Forelimb muscle (tissue), 1 donor: ENCODE data around the gene PDE10A. TPM values are rescaled to one million over a fixed set of nuclear protein-coding genes. Genes with fewer than 3 reads are reported as not detected.

Source experiments
- DNase-seq: peaks from one replicate; pipeline ENCODE4 v3.0.0-alpha.2; 2013; ENCODE audit warnings: low read depth
- polyA plus RNA-seq: library from polyadenylated mRNA; unstranded; fragments of 120-200 nt; gene quantifications from one replicate; pipeline ENCODE4 v1.2.1, GENCODE V29; 2013; ENCODE audit not compliant: insufficient read length

PDE10A gene
- polyA plus RNA-seq, 1 donor = 7.6 TPM

DNA sequence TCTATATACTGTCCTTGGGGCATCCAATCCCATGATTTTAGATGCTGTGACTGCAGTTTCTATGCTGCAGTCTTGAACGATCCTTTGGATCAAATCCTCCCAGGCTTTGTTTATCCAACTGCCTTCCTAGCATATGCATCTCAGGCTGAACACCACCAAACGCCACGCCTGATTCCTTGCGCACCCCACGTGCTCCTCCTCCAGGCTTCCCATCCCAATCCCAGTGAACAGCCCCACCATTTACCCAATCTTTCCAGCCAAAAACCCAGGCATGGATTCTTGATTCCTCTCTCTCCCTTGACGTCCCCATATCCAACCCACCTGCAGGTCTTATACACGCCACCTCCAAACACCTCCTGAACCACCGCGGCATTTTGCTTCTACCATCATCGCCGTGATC is 7.8 kb downstream of the PDE10A start:
- DNase-seq = no peak

DNA sequence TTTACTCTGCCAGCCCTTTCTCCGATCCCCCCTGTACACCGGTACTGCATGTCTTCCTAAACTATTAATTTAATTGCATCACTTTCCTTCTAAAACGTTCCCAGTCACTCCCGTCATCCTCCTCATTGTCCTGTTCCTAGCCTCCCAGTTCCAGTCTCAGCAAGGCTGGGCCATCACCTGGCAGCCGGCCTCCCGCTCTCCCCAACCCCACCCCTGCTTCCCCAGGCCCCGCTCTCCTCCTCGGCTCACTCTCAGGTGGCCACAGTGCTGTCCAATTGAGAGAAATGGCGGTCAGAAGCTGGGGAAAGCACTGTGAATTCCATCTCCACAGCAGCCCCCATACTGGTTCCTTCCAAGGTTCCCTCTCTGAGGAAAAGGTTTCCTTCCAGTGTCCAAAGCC is 8.9 kb downstream of the PDE10A start:
- DNase-seq = no peak

GRCh38 chr6:165653607-165654006 is 9.4 kb downstream of the PDE10A start:
- DNase-seq = no peak

GRCh38 chr6:165653196-165653595 is 9.8 kb downstream of the PDE10A start:
- DNase-seq = no peak

- no peak for DNase-seq
These were observed 10.3 kb downstream of the PDE10A start for GRCh38 chr6:165652766-165653165.

DNA sequence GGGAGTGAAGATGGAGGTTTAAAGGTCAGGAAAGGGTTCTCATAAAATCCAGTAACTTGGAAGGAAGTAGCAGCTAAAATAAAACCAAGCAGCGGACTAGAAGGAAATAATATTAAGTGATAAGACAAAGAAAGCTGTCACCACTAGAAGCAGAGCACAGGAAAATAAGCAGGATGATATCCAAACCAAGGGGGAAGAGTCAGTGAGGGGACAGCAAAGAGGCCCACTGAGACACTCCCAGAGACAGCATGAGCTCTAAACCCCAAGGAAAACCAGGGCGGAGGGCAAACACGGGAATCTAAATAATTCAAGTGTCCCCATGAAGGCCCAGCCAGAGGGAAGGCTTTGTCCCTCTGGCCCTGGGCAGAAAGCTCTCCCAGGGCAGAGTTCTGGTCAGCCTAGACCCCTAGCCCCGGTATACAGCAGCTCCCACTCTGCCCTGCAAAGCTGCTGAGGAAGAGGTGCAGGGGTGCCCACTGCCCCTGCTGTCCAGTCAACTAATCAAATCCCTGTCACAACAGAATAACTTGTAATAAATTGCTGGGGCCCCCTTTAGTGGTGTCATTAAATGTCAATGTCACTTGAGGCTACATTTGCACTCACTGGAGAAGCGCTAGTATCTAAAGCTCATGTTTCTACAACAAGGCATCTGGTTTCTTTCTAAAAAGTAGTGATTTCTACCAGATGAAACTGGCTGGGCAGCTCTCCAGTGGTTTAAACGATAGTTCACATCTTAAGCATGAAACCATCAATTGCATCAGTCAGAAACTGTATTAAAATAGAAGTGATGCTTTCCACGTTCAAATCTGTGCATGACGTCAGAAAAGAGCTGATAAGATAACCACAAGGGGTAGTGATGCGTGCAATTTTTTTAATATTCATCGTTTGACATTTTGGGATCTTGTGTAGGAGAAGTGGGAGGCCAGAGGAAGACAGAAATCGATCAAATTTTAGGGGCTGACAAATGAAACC is 13.6 kb downstream of the PDE10A start:
- no peak for DNase-seq

DNA sequence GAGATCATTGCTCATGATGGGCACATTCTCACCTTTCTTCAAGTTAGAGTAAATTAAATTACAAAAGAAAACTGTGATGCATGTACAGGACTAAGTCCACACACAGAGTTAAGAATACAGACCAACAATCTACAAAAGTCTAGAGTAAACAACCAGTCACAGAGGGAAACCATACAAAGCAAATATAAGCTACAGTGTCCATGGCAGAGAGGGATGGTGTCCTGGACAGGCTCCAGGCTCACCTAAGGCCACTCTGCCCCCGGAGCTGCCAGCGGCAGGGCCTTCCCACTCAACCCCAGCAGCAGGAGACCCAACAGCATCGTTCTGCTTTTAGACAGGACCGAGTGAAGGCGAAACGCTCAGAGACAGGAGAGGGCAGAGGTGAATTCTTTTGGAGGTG is 16.0 kb downstream of the PDE10A start:
- DNase-seq = no peak

- no peak for DNase-seq
These were observed 17.1 kb downstream of the PDE10A start for GRCh38 chr6:165645919-165646318.

- DNase-seq = no peak
These were observed 18.3 kb downstream of the PDE10A start for GRCh38 chr6:165644586-165645266.

DNA sequence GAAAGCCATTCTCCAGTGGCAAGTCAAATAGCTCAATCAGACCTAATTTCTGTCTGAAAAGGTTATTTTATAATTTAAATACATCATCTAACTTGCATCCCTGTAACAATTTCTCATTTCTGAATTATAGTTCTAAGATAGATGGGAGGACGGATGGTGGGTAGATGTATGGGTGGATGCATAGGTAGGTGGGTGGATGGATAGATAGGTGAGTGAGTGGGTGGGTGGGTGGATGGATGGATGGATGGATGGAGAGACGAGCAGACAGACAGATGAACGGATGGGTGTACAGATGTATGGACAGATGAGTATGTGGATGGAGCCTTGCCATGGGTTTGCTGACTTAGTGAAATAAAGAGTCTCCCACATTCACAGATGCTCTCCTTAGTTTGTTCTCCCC is 20.0 kb downstream of the PDE10A start:
- no peak for DNase-seq

- DNase-seq = no peak
These were observed 21.3 kb downstream of the PDE10A start for GRCh38 chr6:165641672-165642156.

- no peak for DNase-seq
These were observed 22.2 kb downstream of the PDE10A start for GRCh38 chr6:165640806-165641205.

DNA sequence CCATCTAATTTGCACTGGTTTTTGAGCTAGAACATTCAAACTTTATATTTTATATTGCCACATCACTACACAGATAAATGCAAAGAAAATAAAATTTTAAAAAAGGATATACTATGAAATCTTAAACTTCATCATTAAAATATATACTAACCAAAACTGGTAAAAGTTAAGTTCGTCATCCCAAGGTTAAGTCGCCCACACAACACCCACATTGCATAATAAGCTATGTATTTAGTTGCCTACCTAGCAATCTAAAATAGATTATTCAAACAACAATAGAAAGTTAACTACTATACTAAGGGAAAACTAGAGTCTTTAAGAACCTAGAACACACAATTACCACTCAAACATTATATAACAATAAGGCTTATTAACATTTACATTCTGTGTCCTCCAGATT is 24.5 kb downstream of the PDE10A start:
- DNase-seq = no peak

GRCh38 chr6:165637586-165637985 is 25.5 kb downstream of the PDE10A start:
- DNase-seq = no peak

DNA sequence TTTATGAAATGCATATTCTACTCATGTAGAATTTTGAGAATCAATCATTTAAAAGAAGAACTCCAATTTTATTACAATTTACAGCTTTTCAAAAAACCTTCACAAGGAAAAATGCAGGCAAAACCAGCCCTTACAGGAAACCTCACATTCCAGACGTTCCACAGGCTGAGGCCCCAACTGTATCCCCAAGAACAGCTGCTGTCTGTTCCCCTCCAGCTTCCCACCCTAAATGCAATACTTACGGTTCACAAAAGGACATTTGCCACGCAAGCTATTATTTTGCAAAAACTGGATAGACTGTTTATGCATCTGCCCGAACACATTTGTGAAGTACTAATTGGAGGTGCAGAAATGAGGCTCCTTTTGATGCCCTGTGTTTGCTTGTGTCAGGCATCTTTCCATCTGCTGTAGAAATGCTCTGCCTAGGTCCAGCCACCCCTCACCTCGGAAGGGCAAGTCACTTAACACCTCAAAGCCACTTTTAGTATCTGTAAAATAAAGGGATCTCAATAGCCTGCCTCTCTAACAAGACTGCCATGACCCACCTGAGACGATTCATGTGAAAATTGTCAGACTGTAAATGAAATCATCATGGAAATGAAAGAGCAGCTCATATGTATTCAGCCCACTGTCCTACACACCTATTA is 26.5 kb downstream of the PDE10A start:
- DNase-seq = no peak

DNA sequence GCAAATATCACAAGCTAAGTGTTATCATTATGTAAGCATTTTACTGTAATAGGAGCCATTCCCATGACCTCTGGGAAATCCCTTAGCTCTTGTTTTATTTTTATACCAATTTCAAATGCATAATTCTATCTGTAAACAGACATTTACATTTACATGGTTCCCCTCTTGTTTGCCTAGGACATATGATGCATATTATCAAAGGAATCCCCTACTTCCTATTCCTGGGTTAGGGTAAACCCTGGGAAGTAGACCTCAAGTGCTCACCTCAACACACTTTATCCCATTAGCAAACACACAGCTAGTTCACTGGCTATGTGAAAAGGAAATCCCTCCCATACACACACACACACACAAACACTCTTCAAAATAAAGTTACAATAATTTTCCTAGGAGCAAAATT is 27.1 kb downstream of the PDE10A start:
- DNase-seq = no peak

DNA sequence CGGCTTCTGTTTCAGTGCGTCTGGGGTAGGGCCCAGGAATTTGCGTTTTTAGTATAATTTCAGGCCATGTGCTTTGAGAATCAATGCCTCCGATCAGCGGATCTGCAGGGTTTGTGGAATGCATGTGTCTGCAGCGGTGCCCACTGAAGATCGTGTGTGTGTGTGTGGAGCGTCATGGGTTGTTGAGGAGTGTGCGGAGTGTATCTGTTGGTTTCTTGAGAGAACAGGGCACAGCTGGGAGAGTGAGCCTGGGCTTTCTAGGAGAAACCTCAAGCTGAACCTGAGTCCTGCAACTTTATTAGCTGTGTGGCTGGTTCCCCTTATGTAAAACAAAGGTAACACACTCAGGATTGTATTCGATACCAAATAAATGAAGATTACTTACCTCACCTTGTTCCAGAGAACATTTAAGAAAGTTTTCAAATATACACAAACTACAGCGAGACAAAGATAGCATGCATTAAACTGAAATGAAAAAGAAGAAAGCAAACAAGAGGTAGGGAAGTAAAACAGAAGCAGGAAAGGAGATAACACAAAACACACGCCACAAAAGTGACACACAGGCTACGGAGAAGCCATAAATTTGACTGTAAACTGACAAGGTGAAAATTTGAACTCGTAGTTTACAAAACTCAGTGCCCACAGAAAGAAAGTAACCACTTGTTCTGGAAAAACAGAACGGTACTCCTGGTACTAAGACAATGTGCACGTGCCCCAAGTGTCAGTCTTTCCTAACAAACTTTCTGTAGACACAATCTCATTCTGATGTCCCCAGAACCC is 28.8 kb downstream of the PDE10A start:
- DNase-seq = no peak

GRCh38 chr6:165632194-165632593 is 30.8 kb downstream of the PDE10A start:
- no peak for DNase-seq

DNA sequence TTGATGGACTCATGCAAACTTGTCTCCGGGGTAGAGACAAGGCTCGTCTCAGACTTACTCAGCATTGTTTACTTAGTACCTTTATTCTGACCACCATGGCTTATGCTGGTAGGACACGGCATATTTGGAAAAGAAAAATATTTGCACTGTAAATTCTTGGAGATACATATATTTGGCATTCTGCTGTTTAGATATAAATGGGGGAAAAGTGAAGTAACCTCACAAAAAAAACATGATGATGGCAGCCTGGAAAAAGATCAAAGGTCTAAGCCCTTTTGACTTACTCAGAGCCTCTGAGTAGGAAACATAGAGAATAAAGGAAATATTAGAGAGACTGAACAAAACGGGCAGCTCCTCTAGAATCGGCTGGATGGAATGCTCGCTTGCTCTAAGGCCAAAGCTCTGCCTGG is 32.5 kb downstream of the PDE10A start:
- no peak for DNase-seq

DNA sequence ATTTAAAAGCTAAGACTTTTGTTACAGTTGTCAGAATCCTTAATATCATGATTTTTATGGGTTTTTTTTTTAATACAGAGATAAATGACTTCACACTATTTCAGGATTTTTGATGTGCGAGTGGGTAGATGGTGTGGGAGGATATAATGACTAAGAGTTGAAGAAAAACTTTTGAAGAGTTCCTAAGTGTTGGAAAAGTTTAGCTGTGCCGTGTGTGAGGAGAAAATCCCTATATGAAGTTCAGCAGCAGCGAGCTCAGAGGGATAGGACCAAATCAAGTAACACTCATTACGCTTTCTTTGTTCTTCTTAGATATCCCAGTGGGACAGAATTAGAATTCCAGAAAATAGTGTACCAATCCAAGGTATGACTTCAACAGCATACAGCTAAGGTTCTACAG is 34.1 kb downstream of the PDE10A start:
- no peak for DNase-seq

- DNase-seq = no peak
These were observed 35.7 kb downstream of the PDE10A start for GRCh38 chr6:165627366-165627765.

GRCh38 chr6:165626711-165627110 is 36.3 kb downstream of the PDE10A start:
- no peak for DNase-seq
